Measurements from ENCODE around the gene SREBF1. TPM values are rescaled to one million over a fixed set of nuclear protein-coding genes. Genes with fewer than 3 reads are reported as not detected.

Gene SREBF1
- total RNA-seq, 1 donor = 92.0 TPM

- TF ChIP-seq CTCF (IDR thresholded peaks at IDR 0.05; ENCODE audit: insufficient read depth, low read depth, low read length) = peak; percentile 66
- peak overlapping the region; percentile 50 for H3K4me3 ChIP-seq (ENCODE audit: low read depth, low read length)
- DNase-seq (ENCODE audit: low read depth) = peak; percentile 93
These were observed 55.7 kb downstream of the SREBF1 start for GRCh38 chr17:17780922-17781590.

- no peak for TF ChIP-seq CTCF (IDR thresholded peaks at IDR 0.05; ENCODE audit: insufficient read depth, low read depth, low read length)
- no peak overlapping the region for H3K4me3 ChIP-seq (ENCODE audit: low read depth, low read length)
- DNase-seq (ENCODE audit: low read depth) = no peak
These were observed 57.7 kb downstream of the SREBF1 start for GRCh38 chr17:17779015-17779611.

GRCh38 chr17:17778308-17779014 lies 58.3 kb downstream of the SREBF1 start:
- peak; percentile 94 for DNase-seq (ENCODE audit: low read depth)
- H3K4me3 ChIP-seq (ENCODE audit: low read depth, low read length) = no peak overlapping the region
- no peak for TF ChIP-seq CTCF (IDR thresholded peaks at IDR 0.05; ENCODE audit: insufficient read depth, low read depth, low read length)

GRCh38 chr17:17776889-17777288 lies 59.9 kb downstream of the SREBF1 start:
- TF ChIP-seq CTCF (IDR thresholded peaks at IDR 0.05; ENCODE audit: insufficient read depth, low read depth, low read length) = no peak
- no peak overlapping the region for H3K4me3 ChIP-seq (ENCODE audit: low read depth, low read length)
- no peak for DNase-seq (ENCODE audit: low read depth)

- no peak overlapping the region for H3K4me3 ChIP-seq (ENCODE audit: low read depth, low read length)
- no peak for DNase-seq (ENCODE audit: low read depth)
- peak; percentile 35 for TF ChIP-seq CTCF (IDR thresholded peaks at IDR 0.05; ENCODE audit: insufficient read depth, low read depth, low read length)
These were observed 62.5 kb downstream of the SREBF1 start for GRCh38 chr17:17774009-17774881.

- no peak for TF ChIP-seq CTCF (IDR thresholded peaks at IDR 0.05; ENCODE audit: insufficient read depth, low read depth, low read length)
- no peak overlapping the region for H3K4me3 ChIP-seq (ENCODE audit: low read depth, low read length)
- DNase-seq (ENCODE audit: low read depth) = no peak
These were observed 64.6 kb downstream of the SREBF1 start for GRCh38 chr17:17772231-17772630.

Measured in fibroblast of villous mesenchyme (primary cell).